ENCODE data around the gene PPARD. TPM values are rescaled to one million over a fixed set of nuclear protein-coding genes. Genes with fewer than 3 reads are reported as not detected.
"Not testable (repeated sequence)": the region's sequence is repeated elsewhere in the genome, so short reads cannot be mapped to it uniquely, and the experiment has no call there.

The PPARD gene
- polyA plus RNA-seq, 3 donors = 1.2 to 22.0 (median 2.4) TPM

DNA sequence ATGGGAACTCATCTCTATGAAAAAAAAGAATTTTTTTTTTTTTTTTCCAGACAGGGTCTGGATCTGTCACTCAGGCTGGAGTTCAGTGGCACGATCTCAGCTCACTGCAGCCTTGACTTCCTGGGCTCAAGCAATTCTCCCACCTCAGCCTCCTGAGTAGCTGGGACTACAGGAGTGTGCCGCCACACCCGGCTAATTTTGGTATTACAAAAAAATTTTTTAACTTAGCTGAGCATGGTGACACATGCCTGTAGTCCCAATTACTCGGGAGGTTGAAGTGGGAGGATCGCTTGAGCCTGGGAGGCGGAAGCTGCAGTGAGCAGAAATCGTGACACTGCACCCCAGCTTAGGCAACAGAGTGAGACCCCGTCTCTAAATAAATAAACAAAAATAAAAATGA lies 37.2 kb upstream of the PPARD start:
- Mint-ChIP-seq H3K36me3 (peaks cover 40 to 64% of the 10 kb centered on the region in 2 donors), H3K4me1 (peaks cover 55% of the 10 kb centered on the region), H3K4me3 (no peak overlapping the region), H3K9me3 (no peaks in the 10 kb centered on the region), H3K27ac (no peak overlapping the region), H3K27me3 (ENCODE audit: low read depth in 3 of 3) (peaks cover 0 to 2% (median 2%) of the 10 kb centered on the region in 3 donors)
- peak in 1 of 3 donors; percentile 37 for DNase-seq
- Histone ChIP-seq H3K9me3 (replicated peaks in 1 of 2; ENCODE audit: control insufficient read depth in 1 of 2, insufficient read depth in 1 of 2, low read length in 2 of 2) (no peaks in the 10 kb centered on the region), H2AFZ (ENCODE audit: insufficient read depth, low read depth, low read length, poor library complexity, severe bottlenecking) (no peak overlapping the region), H4K20me1 (ENCODE audit: insufficient read depth, low read length) (peaks cover 29% of the 10 kb centered on the region), H3K9ac (ENCODE audit: insufficient read depth, low read length, poor library complexity, severe bottlenecking) (no peak overlapping the region), H3K27ac (ENCODE audit: low read depth in 1 of 2, low read length in 2 of 2) (peak overlapping the region in 1 of 2 donors; percentile 94), H3K4me3 (replicated peaks in 1 of 3; ENCODE audit: low read depth in 2 of 3, low read length in 3 of 3) (no peak overlapping the region), H3K4me2 (replicated peaks; ENCODE audit: extremely low read depth, low read length, poor library complexity, severe bottlenecking) (no peak overlapping the region), H3K36me3 (replicated peaks in 1 of 2; ENCODE audit: control insufficient read depth in 1 of 2, insufficient read depth in 2 of 2, low read length in 2 of 2) (peaks cover 15 to 43% of the 10 kb centered on the region in 2 donors), H3K79me2 (ENCODE audit: insufficient read depth, low read length) (peaks cover 78% of the 10 kb centered on the region), H3K4me1 (ENCODE audit: control insufficient read depth in 1 of 2, insufficient read depth in 2 of 2, low read length in 2 of 2) (peaks cover 47% of the 10 kb centered on the region in 2 donors), H3K27me3 (ENCODE audit: control insufficient read depth in 2 of 2, insufficient read depth in 2 of 2, low read length in 2 of 2) (no peaks in the 10 kb centered on the region)
- TF ChIP-seq, protein P1, sequence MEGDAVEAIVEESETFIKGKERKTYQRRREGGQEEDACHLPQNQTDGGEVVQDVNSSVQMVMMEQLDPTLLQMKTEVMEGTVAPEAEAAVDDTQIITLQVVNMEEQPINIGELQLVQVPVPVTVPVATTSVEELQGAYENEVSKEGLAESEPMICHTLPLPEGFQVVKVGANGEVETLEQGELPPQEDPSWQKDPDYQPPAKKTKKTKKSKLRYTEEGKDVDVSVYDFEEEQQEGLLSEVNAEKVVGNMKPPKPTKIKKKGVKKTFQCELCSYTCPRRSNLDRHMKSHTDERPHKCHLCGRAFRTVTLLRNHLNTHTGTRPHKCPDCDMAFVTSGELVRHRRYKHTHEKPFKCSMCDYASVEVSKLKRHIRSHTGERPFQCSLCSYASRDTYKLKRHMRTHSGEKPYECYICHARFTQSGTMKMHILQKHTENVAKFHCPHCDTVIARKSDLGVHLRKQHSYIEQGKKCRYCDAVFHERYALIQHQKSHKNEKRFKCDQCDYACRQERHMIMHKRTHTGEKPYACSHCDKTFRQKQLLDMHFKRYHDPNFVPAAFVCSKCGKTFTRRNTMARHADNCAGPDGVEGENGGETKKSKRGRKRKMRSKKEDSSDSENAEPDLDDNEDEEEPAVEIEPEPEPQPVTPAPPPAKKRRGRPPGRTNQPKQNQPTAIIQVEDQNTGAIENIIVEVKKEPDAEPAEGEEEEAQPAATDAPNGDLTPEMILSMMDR (IDR thresholded peaks at IDR 0.05) = no peak
- intact Hi-C loops (cut with micrococcal nuclease) = no loop called here
- 80% methylated on average over 1 of the region's 8 CpGs for WGBS (ENCODE audit: insufficient coverage)

GRCh38 chr6:35307138-35307537 lies 35.2 kb upstream of the PPARD start:
- H3K9ac ChIP-seq (ENCODE audit: insufficient read depth, low read length, poor library complexity, severe bottlenecking); H2AFZ ChIP-seq (ENCODE audit: insufficient read depth, low read depth, low read length, poor library complexity, severe bottlenecking); H3K27me3 Mint-ChIP-seq (ENCODE audit: low read depth in 3 of 3); H3K9me3 Mint-ChIP-seq; intact Hi-C loops (cut with micrococcal nuclease); H3K4me3 Mint-ChIP-seq; H3K4me2 ChIP-seq (replicated peaks; ENCODE audit: extremely low read depth, low read length, poor library complexity, severe bottlenecking); H3K9me3 ChIP-seq (replicated peaks in 1 of 2; ENCODE audit: control insufficient read depth in 1 of 2, insufficient read depth in 1 of 2, low read length in 2 of 2); H3K4me3 ChIP-seq (replicated peaks in 1 of 3; ENCODE audit: low read depth in 2 of 3, low read length in 3 of 3); DNase-seq; H3K27ac ChIP-seq (ENCODE audit: low read depth in 1 of 2, low read length in 2 of 2); H3K27me3 ChIP-seq (ENCODE audit: control insufficient read depth in 2 of 2, insufficient read depth in 2 of 2, low read length in 2 of 2): not testable (repeated sequence)
- Mint-ChIP-seq H3K4me1 (peaks cover 55% of the 10 kb centered on the region), H3K27ac (peak overlapping the region in 2 of 7 donors; percentile 31 to 50), H3K36me3 (peaks cover 44 to 73% of the 10 kb centered on the region in 2 donors)
- Histone ChIP-seq H3K36me3 (replicated peaks in 1 of 2; ENCODE audit: control insufficient read depth in 1 of 2, insufficient read depth in 2 of 2, low read length in 2 of 2) (peaks cover 19 to 52% of the 10 kb centered on the region in 2 donors), H4K20me1 (ENCODE audit: insufficient read depth, low read length) (peaks cover 32% of the 10 kb centered on the region), H3K79me2 (ENCODE audit: insufficient read depth, low read length) (peaks cover 74% of the 10 kb centered on the region), H3K4me1 (ENCODE audit: control insufficient read depth in 1 of 2, insufficient read depth in 2 of 2, low read length in 2 of 2) (peaks cover 47% of the 10 kb centered on the region in 2 donors)
- WGBS (ENCODE audit: insufficient coverage) = 99% methylated on average over 13 of the region's 15 CpGs

DNA sequence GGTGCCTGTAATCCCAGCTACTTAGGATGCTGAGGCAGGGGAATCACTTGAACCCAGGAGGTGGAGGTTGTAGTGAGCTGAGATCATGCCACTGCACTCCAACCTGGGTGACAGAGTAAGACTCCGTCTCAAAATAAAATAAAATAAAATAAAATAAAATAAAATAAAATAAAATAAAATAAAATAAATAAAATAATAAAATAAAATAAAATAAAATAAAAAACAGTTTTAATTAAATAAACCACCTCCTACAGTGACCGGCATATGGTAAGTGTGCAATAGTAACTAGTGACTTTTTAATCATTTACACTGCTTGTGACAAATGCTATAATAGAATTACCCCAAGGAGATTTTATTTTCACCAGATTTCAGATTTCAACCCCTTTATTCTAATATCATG lies 33.8 kb upstream of the PPARD start:
- peaks cover 53% of the 10 kb centered on the region for H3K4me1 Mint-ChIP-seq
- H3K4me3 ChIP-seq (replicated peaks in 1 of 3; ENCODE audit: low read depth in 2 of 3, low read length in 3 of 3); DNase-seq; H3K9ac ChIP-seq (ENCODE audit: insufficient read depth, low read length, poor library complexity, severe bottlenecking); H3K27ac ChIP-seq (ENCODE audit: low read depth in 1 of 2, low read length in 2 of 2); H2AFZ ChIP-seq (ENCODE audit: insufficient read depth, low read depth, low read length, poor library complexity, severe bottlenecking); H3K27me3 ChIP-seq (ENCODE audit: control insufficient read depth in 2 of 2, insufficient read depth in 2 of 2, low read length in 2 of 2); H3K27me3 Mint-ChIP-seq (ENCODE audit: low read depth in 3 of 3); intact Hi-C loops (cut with micrococcal nuclease); H3K4me3 Mint-ChIP-seq; H3K9me3 Mint-ChIP-seq; H3K4me2 ChIP-seq (replicated peaks; ENCODE audit: extremely low read depth, low read length, poor library complexity, severe bottlenecking); H3K9me3 ChIP-seq (replicated peaks in 1 of 2; ENCODE audit: control insufficient read depth in 1 of 2, insufficient read depth in 1 of 2, low read length in 2 of 2): not testable (repeated sequence)
- H3K27ac Mint-ChIP-seq = peak overlapping the region in 1 of 7 donors; percentile 50
- Histone ChIP-seq H4K20me1 (ENCODE audit: insufficient read depth, low read length) (peaks cover 38% of the 10 kb centered on the region), H3K79me2 (ENCODE audit: insufficient read depth, low read length) (peaks cover 73% of the 10 kb centered on the region), H3K36me3 (replicated peaks in 1 of 2; ENCODE audit: control insufficient read depth in 1 of 2, insufficient read depth in 2 of 2, low read length in 2 of 2) (peaks cover 21 to 57% of the 10 kb centered on the region in 2 donors), H3K4me1 (ENCODE audit: control insufficient read depth in 1 of 2, insufficient read depth in 2 of 2, low read length in 2 of 2) (peaks cover 46 to 47% of the 10 kb centered on the region in 2 donors)
- peaks cover 50 to 81% of the 10 kb centered on the region in 2 donors for H3K36me3 Mint-ChIP-seq
- no CpG with 5 or more reads among the region's 2 CpGs for WGBS (ENCODE audit: insufficient coverage)
